ENCODE measurements around the gene RPS3A. TPM values are rescaled to one million over a fixed set of nuclear protein-coding genes. Genes with fewer than 3 reads are reported as not detected.

Gene RPS3A
- total and polyA plus RNA-seq, 2 of the 13 experiments (the other 11 are each of a cell fraction or from before 2014, with no cell fraction given), result 3,332 to 3,626 TPM

- TF ChIP-seq RBM39 (IDR thresholded peaks at IDR 0.05; ENCODE audit: low read depth, low read length, poor library complexity, severe bottlenecking), result no peak
- peak; percentile 97 for TF ChIP-seq HMGXB4 (CRISPR knock-in tag; IDR thresholded peaks at IDR 0.05; ENCODE audit: borderline replicate concordance in 1 of 2, low read depth in 1 of 2)
- peak; percentile 99 for TF ChIP-seq ZNF670 (CRISPR knock-in tag; IDR thresholded peaks at IDR 0.05; ENCODE audit: borderline replicate concordance)
- peak; percentile 98 for TF ChIP-seq BORCS8-MEF2B (CRISPR knock-in tag; IDR thresholded peaks at IDR 0.05)
- TF ChIP-seq SIN3B (IDR thresholded peaks at IDR 0.05; ENCODE audit: low read length), result peak; percentile 0; the same call in 1 of the 2 replicates
- peak; percentile 89 for TF ChIP-seq ZMAT3 (CRISPR knock-in tag; conservative IDR thresholded peaks at IDR 0.05)
- no peak for TF ChIP-seq ATF3 (CRISPR knock-in tag; IDR thresholded peaks at IDR 0.05)
- TF ChIP-seq ONECUT2 (CRISPR knock-in tag; IDR thresholded peaks at IDR 0.05), result peak; percentile 48; the same call in 1 of the 2 replicates
- TF ChIP-seq MEF2D (CRISPR knock-in tag; IDR thresholded peaks at IDR 0.05), result peak; percentile 92
- no peak for TF ChIP-seq RFX1 (IDR thresholded peaks at IDR 0.05)
- peak; percentile 83 for TF ChIP-seq UBTF (CRISPR knock-in tag; IDR thresholded peaks at IDR 0.05)
- TF ChIP-seq PCBP1 (IDR thresholded peaks at IDR 0.05; ENCODE audit: borderline replicate concordance, low read depth, low read length), result 0 out of 2 replicates have a peak, but pooled peaks have one; percentile 60
- peak; percentile 89; the same call in 1 of the 2 replicates for TF ChIP-seq RFXAP (CRISPR knock-in tag; IDR thresholded peaks at IDR 0.05; ENCODE audit: borderline replicate concordance)
- TF ChIP-seq ZFP82 (CRISPR knock-in tag; IDR thresholded peaks at IDR 0.05; ENCODE audit: borderline replicate concordance), result peak; percentile 96
- TF ChIP-seq PRDM4 (CRISPR knock-in tag; IDR thresholded peaks at IDR 0.05; ENCODE audit: borderline replicate concordance), result no peak
- TF ChIP-seq ZBTB38 (CRISPR knock-in tag; IDR thresholded peaks at IDR 0.05), result peak; percentile 73; the same call in 1 of the 2 replicates
- TF ChIP-seq PITX1 (CRISPR knock-in tag; IDR thresholded peaks at IDR 0.05), result peak; percentile 80; the same call in 1 of the 2 replicates
- peak; percentile 90; the same call in 1 of the 2 replicates for TF ChIP-seq ZNF337 (CRISPR knock-in tag; IDR thresholded peaks at IDR 0.05; ENCODE audit: borderline replicate concordance, low read depth)
- peak; percentile 64 for TF ChIP-seq RARA (CRISPR knock-in tag; IDR thresholded peaks at IDR 0.05)
- peak; percentile 90 for TF ChIP-seq ZNF563 (CRISPR knock-in tag; IDR thresholded peaks at IDR 0.05)
- peak; percentile 91 for TF ChIP-seq KMT2A (CRISPR knock-in tag; IDR thresholded peaks at IDR 0.05)
- peak; percentile 91 for TF ChIP-seq NFKBIZ (CRISPR knock-in tag; IDR thresholded peaks at IDR 0.05)
- peak; percentile 97 for TF ChIP-seq ZNF816 (CRISPR knock-in tag; IDR thresholded peaks at IDR 0.05; ENCODE audit: borderline replicate concordance)
Measured at GRCh38 chr4:151099229-151099975, at the start of gene RPS3A (continued).
